ENCODE data around the gene FAM83E. TPM values are rescaled to one million over a fixed set of nuclear protein-coding genes. Genes with fewer than 3 reads are reported as not detected.

The FAM83E gene
- total and polyA plus RNA-seq, 2 experiments from 2014 or later: 1.0 to 2.3 TPM

DNA sequence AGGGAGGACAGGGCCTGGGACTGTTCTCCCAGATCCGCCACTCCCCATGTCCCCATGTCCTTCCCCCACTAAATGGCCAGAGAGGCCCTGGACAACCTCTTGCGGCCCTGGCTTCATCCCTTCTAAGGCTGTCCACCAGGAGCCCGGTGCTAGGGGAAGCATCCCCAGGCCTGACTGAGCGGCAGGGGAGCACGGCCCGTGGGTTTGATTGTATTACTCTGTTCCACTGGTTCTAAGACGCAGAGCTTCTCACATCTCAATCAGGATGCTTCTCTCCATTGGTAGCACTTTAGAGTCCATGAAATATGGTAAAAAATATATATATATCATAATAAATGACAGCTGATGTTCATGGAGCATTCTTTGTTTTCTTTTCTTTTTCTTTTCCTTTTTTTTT is 7.5 kb downstream of the FAM83E start:
- Mint-ChIP-seq H3K27ac (no peak overlapping the region), H3K36me3 (ENCODE audit: low read depth) (peaks cover 5% of the 10 kb centered on the region), H3K4me1 (peaks cover 6% of the 10 kb centered on the region; the same call in 2 of the 3 replicates), H3K4me3 (no peak overlapping the region), H3K9me3 (no peaks in the 10 kb centered on the region; the same call in 2 of the 3 replicates), H3K27me3 (ENCODE audit: insufficient read depth, low read depth, poor library complexity) (peaks cover 15% of the 10 kb centered on the region)
- Histone ChIP-seq H3K27ac (ENCODE audit: low read depth) (no peak overlapping the region), H2AFZ (no peak overlapping the region), H3K4me3 (no peak overlapping the region), H3K27me3 (ENCODE audit: insufficient read depth) (no peaks in the 10 kb centered on the region), H3K9me2 (ENCODE audit: insufficient read depth) (no peaks in the 10 kb centered on the region), H3K36me3 (ENCODE audit: insufficient read depth) (no peaks in the 10 kb centered on the region), H3K4me1 (ENCODE audit: insufficient read depth) (no peaks in the 10 kb centered on the region), H3K4me2 (no peak overlapping the region), H3F3A (replicated peaks; ENCODE audit: low read depth) (no peaks in the 10 kb centered on the region), H4K20me1 (replicated peaks; ENCODE audit: insufficient read depth) (no peaks in the 10 kb centered on the region), H3K79me2 (replicated peaks; ENCODE audit: insufficient read depth) (no peaks in the 10 kb centered on the region)
- DNase-seq (ENCODE audit: low spot score) (no peak), ATAC-seq (no peak)
- TF ChIP-seq, protein P1, sequence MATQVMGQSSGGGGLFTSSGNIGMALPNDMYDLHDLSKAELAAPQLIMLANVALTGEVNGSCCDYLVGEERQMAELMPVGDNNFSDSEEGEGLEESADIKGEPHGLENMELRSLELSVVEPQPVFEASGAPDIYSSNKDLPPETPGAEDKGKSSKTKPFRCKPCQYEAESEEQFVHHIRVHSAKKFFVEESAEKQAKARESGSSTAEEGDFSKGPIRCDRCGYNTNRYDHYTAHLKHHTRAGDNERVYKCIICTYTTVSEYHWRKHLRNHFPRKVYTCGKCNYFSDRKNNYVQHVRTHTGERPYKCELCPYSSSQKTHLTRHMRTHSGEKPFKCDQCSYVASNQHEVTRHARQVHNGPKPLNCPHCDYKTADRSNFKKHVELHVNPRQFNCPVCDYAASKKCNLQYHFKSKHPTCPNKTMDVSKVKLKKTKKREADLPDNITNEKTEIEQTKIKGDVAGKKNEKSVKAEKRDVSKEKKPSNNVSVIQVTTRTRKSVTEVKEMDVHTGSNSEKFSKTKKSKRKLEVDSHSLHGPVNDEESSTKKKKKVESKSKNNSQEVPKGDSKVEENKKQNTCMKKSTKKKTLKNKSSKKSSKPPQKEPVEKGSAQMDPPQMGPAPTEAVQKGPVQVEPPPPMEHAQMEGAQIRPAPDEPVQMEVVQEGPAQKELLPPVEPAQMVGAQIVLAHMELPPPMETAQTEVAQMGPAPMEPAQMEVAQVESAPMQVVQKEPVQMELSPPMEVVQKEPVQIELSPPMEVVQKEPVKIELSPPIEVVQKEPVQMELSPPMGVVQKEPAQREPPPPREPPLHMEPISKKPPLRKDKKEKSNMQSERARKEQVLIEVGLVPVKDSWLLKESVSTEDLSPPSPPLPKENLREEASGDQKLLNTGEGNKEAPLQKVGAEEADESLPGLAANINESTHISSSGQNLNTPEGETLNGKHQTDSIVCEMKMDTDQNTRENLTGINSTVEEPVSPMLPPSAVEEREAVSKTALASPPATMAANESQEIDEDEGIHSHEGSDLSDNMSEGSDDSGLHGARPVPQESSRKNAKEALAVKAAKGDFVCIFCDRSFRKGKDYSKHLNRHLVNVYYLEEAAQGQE (IDR thresholded peaks at IDR 0.05; ENCODE audit: unreplicated experiment): no peak
- TF ChIP-seq EZH2 (IDR thresholded peaks at IDR 0.05; ENCODE audit: low read depth, unreplicated experiment): no peak
- TF ChIP-seq JUNB (IDR thresholded peaks at IDR 0.05; ENCODE audit: unreplicated experiment): no peak
- no peak for TF ChIP-seq NANOG (IDR thresholded peaks at IDR 0.05; ENCODE audit: borderline replicate concordance)
- TF ChIP-seq STAT1 (IDR thresholded peaks at IDR 0.05; ENCODE audit: unreplicated experiment): no peak
- no peak for TF ChIP-seq ZNF331 (CRISPR knock-in tag; IDR thresholded peaks at IDR 0.05; ENCODE audit: low read depth)
- no peak for TF ChIP-seq POLR2AphosphoS5 (IDR thresholded peaks at IDR 0.05; ENCODE audit: low read depth)
- no peak for TF ChIP-seq CTCF (conservative IDR thresholded peaks at IDR 0.05; ENCODE audit: low read depth in 2 of 2)
- no peak for TF ChIP-seq CREB1 (CRISPR knock-in tag; IDR thresholded peaks at IDR 0.05; ENCODE audit: low read depth)

GRCh38 chr19:48606463-48607358 is 8.2 kb downstream of the FAM83E start, which contains the start of gene SPACA4:
Gene SPACA4, plus strand, starts transcription at chr19:48606742. Its CDS starts 237 bp downstream, at chr19:48606979.
- no peaks in the 10 kb centered on the region for H3K79me2 ChIP-seq (replicated peaks; ENCODE audit: insufficient read depth)
- H3F3A ChIP-seq (replicated peaks; ENCODE audit: low read depth): no peaks in the 10 kb centered on the region
- Mint-ChIP-seq H3K27ac (no peak within 1 kb of the TSS), H3K4me3 (no peak within 1 kb of the TSS), H3K36me3 (ENCODE audit: low read depth) (peaks cover under 1% of the 10 kb centered on the region; the same call in 1 of the 3 replicates), H3K9me3 (no peaks in the 10 kb centered on the region), H3K27me3 (ENCODE audit: insufficient read depth, low read depth, poor library complexity) (peaks cover 15% of the 10 kb centered on the region), H3K4me1 (peaks cover 8% of the 10 kb centered on the region; the same call in 2 of the 3 replicates)
- no peak for ATAC-seq
- no peaks in the 10 kb centered on the region for H3K36me3 ChIP-seq (ENCODE audit: insufficient read depth)
- H3K4me1 ChIP-seq (ENCODE audit: insufficient read depth): no peaks in the 10 kb centered on the region
- H3K27ac ChIP-seq (ENCODE audit: low read depth): no peak within 1 kb of the TSS
- H3K27me3 ChIP-seq (ENCODE audit: insufficient read depth): no peaks in the 10 kb centered on the region
- H3K4me2 ChIP-seq: no peak within 1 kb of the TSS
- no peaks in the 10 kb centered on the region for H4K20me1 ChIP-seq (replicated peaks; ENCODE audit: insufficient read depth)
- H2AFZ ChIP-seq: no peak within 1 kb of the TSS
- no peak for DNase-seq (ENCODE audit: low spot score)
- H3K4me3 ChIP-seq: no peak within 1 kb of the TSS
- no peaks in the 10 kb centered on the region for H3K9me2 ChIP-seq (ENCODE audit: insufficient read depth)
- TF ChIP-seq EZH2phosphoT487 (IDR thresholded peaks at IDR 0.05; ENCODE audit: unreplicated experiment) (no peak), STAT1 (IDR thresholded peaks at IDR 0.05; ENCODE audit: unreplicated experiment) (no peak), ZNF331 (CRISPR knock-in tag; IDR thresholded peaks at IDR 0.05; ENCODE audit: low read depth) (no peak)
